HepG2 (cell line): Measurements from ENCODE around the gene SLA2. TPM values are rescaled to one million over a fixed set of nuclear protein-coding genes. Genes with fewer than 3 reads are reported as not detected.

Source experiments
- DR1 ChIP-seq: sonication (generic); formaldehyde crosslinking; IDR thresholded peaks from 2 replicates; pipeline ENCODE4 v1.8.0; 2021; ENCODE audit warnings: mild to moderate bottlenecking, missing genetic modification reagents, inconsistent platforms
- FOXA1 ChIP-seq, 2 experiments: fragments of 450-650 bp in 1 of 2; sonication (generic) in 1 of 2; formaldehyde crosslinking in 1 of 2; IDR thresholded peaks; 2 replicates each; pipeline versions ENCODE4 v1.4.0 to v1.6.1; 2016 to 2020; ENCODE audit warnings: missing genetic modification reagents in 1 of 2
- GATA4 ChIP-seq: sonication (generic); IDR thresholded peaks from 2 replicates; pipeline ENCODE4 v1.6.1; 2016; ENCODE audit warnings: antibody characterized with exemption, low read depth, borderline replicate concordance
- HBP1 ChIP-seq: IDR thresholded peaks from 2 replicates; pipeline ENCODE4 v1.6.1; 2016; ENCODE audit warnings: low read depth, control low read depth
- MYC ChIP-seq: sonication (generic); formaldehyde crosslinking; IDR thresholded peaks from 2 replicates; pipeline ENCODE4 v1.9.0; 2021; ENCODE audit warnings: missing genetic modification reagents, borderline replicate concordance
- TCF7L2 ChIP-seq: IDR thresholded peaks from 2 replicates; pipeline ENCODE4 v1.6.1; 2011; ENCODE audit warnings: mild to moderate bottlenecking, low read depth, low read length, moderate library complexity
- THAP9 ChIP-seq: sonication (generic); formaldehyde crosslinking; IDR thresholded peaks from 2 replicates; pipeline ENCODE4; 2020; ENCODE audit warnings: missing genetic modification reagents, mild to moderate bottlenecking, borderline replicate concordance
- ZBTB33 ChIP-seq: sonication (generic); formaldehyde crosslinking; IDR thresholded peaks from 2 replicates; pipeline ENCODE4 v1.4.0; 2020; ENCODE audit warnings: missing genetic modification reagents
- ZBTB38 ChIP-seq: sonication (generic); formaldehyde crosslinking; IDR thresholded peaks from 2 replicates; pipeline ENCODE4 v1.5.1; 2020; ENCODE audit warnings: mild to moderate bottlenecking, missing genetic modification reagents
- ZBTB49 ChIP-seq: sonication (generic); formaldehyde crosslinking; IDR thresholded peaks from 2 replicates; pipeline ENCODE4 v1.4.0; 2020; ENCODE audit warnings: missing genetic modification reagents, borderline replicate concordance
- ZFP91 ChIP-seq: sonication (generic); formaldehyde crosslinking; IDR thresholded peaks from 2 replicates; pipeline ENCODE4 v1.9.0; 2022; ENCODE audit warnings: missing genetic modification reagents, mild to moderate bottlenecking, borderline replicate concordance
- ZNF737 ChIP-seq: sonication (generic); formaldehyde crosslinking; IDR thresholded peaks from 2 replicates; pipeline ENCODE4 v1.5.0; 2020; ENCODE audit warnings: missing genetic modification reagents, mild to moderate bottlenecking, borderline replicate concordance
- ZSCAN25 ChIP-seq: sonication (generic); formaldehyde crosslinking; IDR thresholded peaks from 2 replicates; pipeline ENCODE4 v1.8.0; 2022; ENCODE audit warnings: mild to moderate bottlenecking, missing genetic modification reagents
- polyA plus RNA-seq, 8 experiments: library from polyadenylated mRNA; depleted of rRNA in 3 of 8; stranded (reverse) in 7 of 8; unstranded in 1 of 8; fragments of >200 nt; fragmentation: Illumina TruSeq in 4 of 8; extraction: Trizol in 4 of 8; gene quantifications; 2 replicates each; pipeline versions ENCODE4 v1.2.1 to v1.2.3, GENCODE V29; 2011 to 2016; ENCODE audit warnings: low read depth in 4 of 8, missing spikeins in 1 of 8, mixed read lengths in 1 of 8; ENCODE audit not compliant: insufficient read depth in 1 of 8
- total RNA-seq, 5 experiments: library from RNA; depleted of rRNA; stranded (reverse); fragments of >200 nt; fragmentation: Illumina TruSeq; extraction: Trizol; gene quantifications; 2 replicates each; pipeline ENCODE4 v1.2.3, GENCODE V29; 2016; ENCODE audit warnings: low read depth in 1 of 5
- TF ChIP-seq, protein P1 (sequence below): sonication (generic); formaldehyde crosslinking; conservative IDR thresholded peaks from 2 replicates; pipeline ENCODE4 v1.5.0; 2020; ENCODE audit warnings: missing genetic modification reagents

The SLA2 gene
- total and polyA plus RNA-seq, 2 of the 13 experiments (the other 11 are each of a cell fraction or from before 2014, with no cell fraction given) = 1.6 to 3.6 TPM

GRCh38 chr20:36676701-36677421 lies 30.9 kb upstream of the SLA2 start (continued):
- TF ChIP-seq ZSCAN25 (CRISPR knock-in tag) (0 out of 2 replicates have a peak, but pooled peaks have one; percentile 21), GATA4 (peak; percentile 58; the same call in 1 of the 2 replicates), MYC (peak; percentile 24; the same call in 1 of the 2 replicates), HBP1 (CRISPR knock-in tag) (no peak), ZNF737 (0 out of 2 replicates have a peak, but pooled peaks have one; percentile 52), ZBTB38 (0 out of 2 replicates have a peak, but pooled peaks have one; percentile 27), ZFP91 (peak; percentile 48; the same call in 1 of the 2 replicates), THAP9 (CRISPR knock-in tag) (0 out of 2 replicates have a peak, but pooled peaks have one; percentile 22), TCF7L2 (no peak), FOXA1 (IDR thresholded peaks at IDR 0.05) (no peak), FOXA1 (CRISPR knock-in tag; IDR thresholded peaks at IDR 0.05) (no peak), ZBTB33 (CRISPR knock-in tag) (peak; percentile 20; the same call in 1 of the 2 replicates), ZBTB49 (peak; percentile 68; the same call in 1 of the 2 replicates), DR1 (CRISPR knock-in tag) (peak; percentile 53; the same call in 1 of the 2 replicates)
- TF ChIP-seq, protein P1, sequence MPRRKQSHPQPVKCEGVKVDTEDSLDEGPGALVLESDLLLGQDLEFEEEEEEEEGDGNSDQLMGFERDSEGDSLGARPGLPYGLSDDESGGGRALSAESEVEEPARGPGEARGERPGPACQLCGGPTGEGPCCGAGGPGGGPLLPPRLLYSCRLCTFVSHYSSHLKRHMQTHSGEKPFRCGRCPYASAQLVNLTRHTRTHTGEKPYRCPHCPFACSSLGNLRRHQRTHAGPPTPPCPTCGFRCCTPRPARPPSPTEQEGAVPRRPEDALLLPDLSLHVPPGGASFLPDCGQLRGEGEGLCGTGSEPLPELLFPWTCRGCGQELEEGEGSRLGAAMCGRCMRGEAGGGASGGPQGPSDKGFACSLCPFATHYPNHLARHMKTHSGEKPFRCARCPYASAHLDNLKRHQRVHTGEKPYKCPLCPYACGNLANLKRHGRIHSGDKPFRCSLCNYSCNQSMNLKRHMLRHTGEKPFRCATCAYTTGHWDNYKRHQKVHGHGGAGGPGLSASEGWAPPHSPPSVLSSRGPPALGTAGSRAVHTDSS = no peak
